Activated CD8-positive, alpha-beta memory T cell treated with anti-CD3 and anti-CD28 coated beads, Interleukin-2, amount 50 U/mL, for 4 hours (primary cell): ENCODE data around the gene THOP1.

Experiments
- DNase-seq: peaks from one replicate; pipeline ENCODE4 v3.0.0-alpha.2; 2020

The THOP1 gene

DNA sequence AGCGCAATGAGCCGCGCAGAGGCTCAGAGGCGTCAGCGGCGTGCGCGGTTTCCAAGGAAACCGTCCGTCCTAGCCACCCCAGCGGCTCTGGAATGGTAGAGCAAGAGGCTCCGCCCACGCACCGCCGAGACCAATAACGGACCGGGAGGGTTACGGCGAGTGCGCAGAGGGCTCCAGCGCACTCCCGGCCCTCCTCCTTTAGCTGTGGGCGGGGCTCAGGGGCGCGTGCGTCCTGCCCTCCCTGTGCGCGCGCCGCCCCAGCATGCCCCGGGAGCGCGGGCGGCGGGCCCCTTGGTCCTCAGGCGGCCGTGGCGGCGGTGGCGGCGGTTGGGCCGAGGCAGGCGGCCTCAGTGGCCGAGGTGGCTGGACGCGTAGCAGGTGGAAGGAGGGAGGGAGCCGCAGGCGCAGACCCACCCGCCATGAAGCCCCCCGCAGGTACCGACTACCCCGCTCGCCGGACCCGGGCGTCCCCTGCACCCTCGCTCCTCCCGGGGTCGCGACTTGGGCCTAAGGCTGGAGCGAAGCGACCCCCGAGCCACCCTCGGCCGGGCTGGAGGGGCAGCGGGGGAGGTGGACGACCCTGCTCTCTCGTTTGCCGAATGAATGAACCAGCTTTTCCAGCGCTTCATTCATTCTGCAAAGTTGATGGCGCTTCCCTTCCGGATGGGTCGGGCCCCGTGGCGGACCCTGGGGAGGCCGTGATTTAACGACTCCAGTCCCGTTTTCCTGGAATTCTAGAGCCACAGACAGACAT lies at the start of gene THOP1:
TSS of gene THOP1 (plus strand) at position 260 of the 754 bp plus-strand sequence. CDS start at position 420, 160 bp downstream.
- DNase-seq: peak; percentile 98

DNA sequence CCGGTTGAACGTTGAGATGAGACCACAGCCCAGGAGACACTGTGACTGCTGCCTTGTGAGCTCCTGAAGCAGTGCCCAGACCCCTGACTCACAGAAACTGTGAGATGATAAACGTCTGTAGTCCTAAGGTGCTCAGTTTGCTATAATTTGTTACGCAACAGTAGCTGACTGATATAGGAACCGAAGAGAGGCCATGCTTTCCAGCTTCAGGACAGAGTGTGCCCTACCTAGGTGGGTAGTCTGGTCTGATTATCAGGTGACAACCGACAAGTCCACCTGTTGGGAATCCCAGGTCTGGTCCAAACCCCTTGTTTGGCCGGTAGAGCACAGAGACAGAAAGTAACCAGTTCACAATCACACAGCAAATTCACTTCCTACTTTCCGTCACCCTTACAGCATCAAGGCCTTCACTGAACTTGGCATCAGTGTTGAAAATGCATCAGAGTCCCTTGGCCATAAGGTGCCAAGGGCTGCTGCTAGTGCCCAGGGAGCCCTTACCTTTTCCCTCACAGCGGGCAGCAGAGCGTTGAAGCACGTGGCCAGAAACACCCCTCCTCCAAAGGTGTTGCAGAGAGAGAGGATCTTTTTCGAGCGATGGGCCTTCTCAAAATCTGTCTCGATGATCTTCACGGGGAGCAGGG lies 48.6 kb upstream of the THOP1 start:
- DNase-seq: no peak

DNA sequence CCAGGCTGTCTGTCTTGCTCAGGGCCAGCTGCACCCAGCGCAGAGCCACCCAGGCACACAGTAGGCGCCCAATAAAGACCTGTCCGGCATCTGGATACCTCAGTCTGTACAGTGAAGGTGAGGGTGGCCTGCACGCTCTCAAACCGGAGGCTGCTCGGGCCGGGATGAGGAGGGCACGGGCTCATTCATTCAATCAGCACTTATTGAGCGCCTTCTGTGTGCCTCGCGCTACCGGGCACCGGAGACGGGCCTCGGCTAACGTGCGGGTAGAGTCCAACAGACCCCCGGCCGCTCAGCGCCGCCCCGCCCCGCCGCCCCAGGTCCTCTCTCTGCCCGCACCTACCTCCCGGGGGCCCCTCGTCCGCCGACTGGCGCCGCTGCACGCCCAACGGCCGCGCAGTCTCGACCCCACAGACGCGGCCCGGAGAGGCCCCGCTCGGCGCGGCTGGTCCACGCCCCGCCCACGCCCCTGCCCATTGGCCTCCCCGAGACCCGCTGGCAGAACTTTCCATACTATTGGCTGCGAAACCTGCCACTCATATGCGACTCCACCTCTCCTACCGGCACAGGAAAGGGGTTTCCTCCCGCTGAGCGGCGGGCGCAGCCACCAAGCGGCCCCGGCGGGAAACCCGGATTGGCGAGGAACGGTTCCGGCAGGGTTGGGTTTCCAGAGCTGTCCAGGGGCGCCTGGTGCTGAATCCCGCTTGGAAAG lies 45.5 kb upstream of the THOP1 start, which contains the start of gene SLC39A3:
TSS of gene SLC39A3 (minus strand) at position 416 of the 712 bp plus-strand sequence. CDS start 2,760 bp downstream, outside the sequence.
- DNase-seq: peak; percentile 99

DNA sequence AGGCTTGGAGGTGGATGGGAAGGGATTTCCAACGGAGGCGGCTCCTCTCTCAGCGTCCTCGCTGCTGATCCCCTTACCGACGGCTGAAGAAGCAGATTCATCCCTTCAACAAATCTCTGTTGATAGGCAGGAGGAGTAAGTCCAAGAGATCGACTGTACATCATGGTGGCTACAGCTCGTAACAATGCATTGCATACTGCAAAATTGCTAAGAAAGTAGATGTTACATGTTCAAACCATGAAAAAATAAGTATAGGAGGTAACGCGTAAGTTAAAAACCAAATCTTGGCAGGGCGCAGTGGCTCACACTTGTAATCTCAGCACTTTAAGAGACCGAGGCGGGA lies 45.0 kb upstream of the THOP1 start:
- no peak for DNase-seq

DNA sequence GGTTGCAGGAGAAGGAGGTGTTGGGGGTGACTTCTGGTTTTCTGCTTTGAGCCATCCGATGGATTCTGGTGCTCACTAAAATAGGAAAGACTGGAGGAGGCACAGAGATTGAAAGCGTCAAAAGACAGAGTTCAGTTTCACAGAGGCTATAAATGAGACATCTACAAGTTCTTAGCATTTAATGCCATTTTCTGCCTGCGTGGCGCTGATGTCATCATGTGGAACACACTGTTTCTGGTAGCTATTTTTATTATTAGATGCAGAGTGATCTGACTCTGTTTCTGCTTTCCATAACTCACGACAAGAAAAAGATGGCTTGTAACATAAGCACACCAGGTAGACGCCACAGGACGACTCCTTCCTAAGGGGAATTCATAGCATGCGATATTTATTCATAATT lies 42.2 kb upstream of the THOP1 start:
- DNase-seq: no peak

DNA sequence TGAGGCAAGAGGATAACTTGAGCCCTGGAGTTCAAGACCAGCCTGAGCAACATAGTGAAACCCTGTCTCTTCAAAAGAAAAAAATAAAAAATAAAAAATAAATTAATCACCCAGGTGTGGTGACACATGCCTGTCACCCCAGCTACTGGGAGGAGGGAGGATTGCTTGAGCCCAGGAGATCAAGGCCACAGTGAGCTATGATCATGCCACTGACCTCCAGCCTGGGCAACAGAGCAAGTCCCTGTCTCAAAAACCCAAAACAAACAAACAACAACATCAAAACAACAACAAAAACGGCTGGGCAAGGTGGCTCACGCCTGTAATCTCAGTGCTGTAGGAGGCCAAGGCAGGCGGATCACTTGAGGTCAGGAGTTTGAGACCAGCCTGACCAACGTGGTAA lies 41.2 kb upstream of the THOP1 start:
- no peak for DNase-seq

DNA sequence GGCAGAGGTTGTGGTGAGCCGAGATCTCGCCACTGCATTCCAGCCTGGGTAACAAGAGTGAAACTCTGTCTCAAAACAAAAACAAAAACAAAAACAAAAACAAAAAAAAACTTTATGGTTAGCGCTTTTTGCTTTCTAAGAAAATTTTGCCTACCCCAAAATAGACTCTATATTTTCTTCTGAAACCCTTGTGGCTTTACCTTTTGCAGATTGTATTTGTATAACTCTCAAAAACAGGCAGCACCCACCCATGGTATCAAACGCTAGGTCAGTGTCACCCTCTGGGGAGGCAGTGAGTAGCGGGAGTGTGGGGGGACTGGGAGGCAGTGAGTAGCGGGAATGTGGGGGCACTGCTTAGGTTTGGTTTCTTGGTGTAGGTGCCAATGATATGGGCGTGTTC lies 38.0 kb upstream of the THOP1 start:
- DNase-seq: no peak

DNA sequence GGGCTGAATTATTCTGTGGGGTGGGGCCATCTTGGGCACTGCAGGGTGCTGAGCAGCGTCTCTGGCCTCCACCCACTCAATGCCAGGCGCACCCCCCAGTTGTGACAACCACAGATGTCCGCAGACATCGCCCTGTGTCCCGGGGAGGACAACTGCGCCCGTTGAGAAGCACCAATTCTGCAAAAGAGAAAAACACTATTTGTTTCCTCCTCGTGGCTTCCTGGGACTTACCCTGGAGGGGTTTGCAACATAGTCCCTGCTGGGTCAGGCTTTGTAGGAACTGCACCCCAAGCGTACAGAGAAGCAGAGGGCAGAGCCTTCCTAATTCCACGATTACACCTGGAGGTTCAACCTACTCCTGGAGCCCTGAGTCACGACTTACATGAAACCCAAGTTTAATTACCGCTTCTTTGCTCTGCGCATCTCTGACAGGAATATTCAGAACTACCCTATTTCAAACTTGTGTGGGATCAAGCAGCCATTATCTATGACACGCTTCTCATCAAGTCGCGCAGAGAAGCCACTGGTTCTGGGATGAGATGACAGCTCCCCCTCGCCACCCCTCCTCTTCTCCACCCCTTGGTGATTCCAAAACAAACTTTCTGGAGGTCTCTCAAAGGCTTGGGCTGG lies 34.4 kb upstream of the THOP1 start:
- DNase-seq: no peak

DNA sequence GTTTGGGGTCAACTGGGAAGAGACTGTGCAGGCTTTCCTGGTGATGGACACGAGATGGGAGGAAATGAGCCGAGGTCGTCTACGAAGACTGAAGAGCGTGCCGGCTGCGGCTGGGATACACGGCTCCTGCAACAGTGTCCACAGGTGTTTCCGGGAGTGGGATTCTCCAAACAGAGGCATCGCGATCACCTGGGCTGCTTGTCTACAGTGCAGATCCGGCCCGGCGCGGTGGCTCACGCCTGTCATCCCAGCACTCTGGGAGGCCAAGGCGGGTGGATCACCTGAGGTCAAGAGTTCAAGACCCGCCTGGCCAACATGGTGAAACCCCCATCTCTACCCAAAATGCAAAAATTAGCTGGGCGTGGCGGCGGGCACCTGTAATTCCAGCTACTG lies 33.9 kb upstream of the THOP1 start:
- DNase-seq: no peak

DNA sequence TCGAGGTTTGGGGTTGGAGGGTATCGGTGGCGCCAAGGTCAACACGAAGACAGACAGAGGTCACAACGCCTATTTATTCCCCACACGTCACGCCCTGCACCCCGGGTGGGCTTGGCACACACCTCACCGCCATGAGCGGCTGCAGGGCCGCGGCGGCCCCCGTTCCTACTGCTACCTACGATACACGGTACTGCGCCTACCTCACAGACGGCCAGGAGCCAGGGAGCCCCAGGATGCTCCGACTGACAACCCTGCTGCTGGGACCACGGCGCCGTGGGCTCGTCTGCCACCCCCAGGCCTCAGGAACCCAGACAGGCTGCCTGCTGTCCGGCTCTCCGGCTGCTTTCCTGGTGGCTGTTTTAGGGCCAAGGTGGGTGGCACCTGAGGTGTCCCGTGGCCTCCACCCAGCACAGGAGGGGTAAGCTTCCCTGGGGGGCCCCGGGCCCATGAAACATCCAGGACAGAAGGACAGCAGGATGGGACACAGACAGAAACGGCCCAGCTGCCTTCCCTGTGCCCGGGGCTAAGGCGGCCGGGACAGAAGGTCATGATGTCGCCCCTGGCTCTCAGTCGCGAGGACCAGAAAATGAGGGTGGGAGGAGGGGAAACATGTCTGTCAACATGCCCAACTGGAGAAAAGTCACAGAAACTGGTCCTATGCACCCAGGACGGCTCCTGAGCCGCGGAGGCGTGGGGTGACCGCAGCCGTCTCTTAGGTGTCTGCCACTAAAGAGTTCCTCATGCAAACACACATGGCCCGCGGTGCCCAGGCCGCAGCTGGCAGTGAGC lies 30.4 kb upstream of the THOP1 start:
- DNase-seq: no peak

DNA sequence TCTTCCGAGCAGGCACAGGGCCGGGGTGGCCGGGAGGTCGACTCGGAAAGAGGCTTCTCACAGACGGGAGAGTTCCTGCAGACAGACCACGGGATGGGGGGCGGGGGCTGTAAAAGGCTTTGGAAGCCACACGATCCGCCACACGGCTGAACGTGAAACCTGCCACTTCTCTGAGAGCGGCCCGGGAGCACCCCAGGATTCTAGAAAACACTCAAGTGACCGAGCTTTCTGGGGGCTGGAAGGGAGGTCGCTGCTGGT lies 29.9 kb upstream of the THOP1 start:
- DNase-seq: no peak

DNA sequence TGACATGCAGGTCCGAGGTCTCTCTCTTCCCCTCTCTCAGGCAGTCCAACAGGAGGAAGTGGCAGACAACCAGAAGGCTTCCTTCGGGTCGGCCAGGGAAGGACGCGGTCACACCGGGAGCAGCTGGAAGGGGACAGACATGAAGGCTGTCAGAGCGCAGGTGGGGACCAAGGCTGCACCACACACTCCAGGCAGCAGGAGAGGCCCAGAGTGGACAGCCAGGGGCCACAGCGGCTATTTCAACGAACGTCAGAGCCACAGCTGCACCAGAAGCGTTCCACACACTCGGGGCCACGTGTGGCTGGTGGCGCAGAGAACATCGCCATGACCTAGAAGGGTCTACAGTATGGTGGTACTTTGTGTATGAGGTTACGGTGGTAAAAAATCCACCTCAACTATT lies 29.5 kb upstream of the THOP1 start:
- DNase-seq: no peak

DNA sequence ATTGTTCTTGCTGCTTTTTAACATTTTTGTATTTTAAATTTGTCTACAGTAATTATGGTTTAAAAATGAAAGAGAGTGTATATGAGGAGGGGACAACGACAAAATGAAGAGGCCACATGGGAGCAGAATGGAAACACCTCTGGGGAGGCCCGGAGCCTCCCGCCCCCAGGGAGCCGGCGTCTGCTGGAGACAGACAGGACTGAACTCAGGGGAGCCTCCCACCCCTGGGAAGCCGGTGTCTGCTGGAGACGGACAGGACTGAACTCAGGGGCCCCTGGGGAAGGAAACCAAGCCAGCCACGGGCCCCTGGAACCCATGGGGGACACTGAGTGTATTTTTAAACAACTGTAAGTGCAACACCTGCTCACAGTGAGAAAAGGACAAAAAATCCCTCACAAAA lies 28.8 kb upstream of the THOP1 start:
- DNase-seq: no peak

DNA sequence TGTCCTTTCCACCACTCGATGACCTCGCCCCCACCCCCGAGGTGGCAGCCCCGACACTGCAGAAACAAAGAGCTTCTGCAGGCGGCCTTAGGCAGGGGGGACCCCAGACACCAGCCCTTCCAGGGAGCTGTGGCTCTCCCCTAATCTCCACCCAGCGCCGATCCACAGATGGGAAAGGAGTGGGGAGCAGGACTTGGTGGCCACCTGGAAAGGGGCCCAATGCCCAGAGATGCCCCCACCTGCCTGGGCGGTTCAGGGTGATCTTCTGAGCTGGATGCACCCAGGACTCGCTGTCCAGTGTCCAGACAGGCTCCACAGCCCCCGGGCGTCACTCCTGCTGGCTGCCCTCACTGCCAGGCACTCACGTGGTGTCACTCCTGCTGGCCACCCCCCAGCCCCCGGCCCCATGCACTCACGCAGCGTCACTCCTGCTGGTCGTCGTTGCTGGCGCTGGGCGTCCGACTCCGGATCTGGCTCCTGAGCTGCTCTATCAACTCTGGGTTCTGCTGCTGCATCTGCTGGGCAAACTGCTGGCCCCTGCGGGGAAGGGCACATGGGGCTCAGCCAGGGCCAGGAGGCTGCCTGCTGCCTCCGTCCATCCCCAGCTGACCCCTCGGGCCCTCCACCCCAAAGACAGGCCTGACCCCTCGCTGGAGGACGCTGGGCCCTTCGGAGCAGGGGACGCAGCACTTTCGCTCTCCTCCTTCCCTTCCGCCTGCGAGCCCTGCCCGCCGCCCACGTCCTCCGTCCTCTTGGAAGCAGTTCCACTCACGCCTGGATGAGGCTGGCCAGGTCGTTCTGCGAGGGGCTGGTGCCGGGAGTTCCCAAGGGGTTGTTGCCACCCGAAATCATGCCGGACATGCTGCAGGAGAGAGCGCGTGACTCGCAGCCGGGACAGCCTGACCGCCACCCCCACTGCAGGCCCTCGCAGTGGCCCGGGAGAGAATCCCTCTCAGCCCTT lies 28.1 kb upstream of the THOP1 start:
- no peak for DNase-seq

DNA sequence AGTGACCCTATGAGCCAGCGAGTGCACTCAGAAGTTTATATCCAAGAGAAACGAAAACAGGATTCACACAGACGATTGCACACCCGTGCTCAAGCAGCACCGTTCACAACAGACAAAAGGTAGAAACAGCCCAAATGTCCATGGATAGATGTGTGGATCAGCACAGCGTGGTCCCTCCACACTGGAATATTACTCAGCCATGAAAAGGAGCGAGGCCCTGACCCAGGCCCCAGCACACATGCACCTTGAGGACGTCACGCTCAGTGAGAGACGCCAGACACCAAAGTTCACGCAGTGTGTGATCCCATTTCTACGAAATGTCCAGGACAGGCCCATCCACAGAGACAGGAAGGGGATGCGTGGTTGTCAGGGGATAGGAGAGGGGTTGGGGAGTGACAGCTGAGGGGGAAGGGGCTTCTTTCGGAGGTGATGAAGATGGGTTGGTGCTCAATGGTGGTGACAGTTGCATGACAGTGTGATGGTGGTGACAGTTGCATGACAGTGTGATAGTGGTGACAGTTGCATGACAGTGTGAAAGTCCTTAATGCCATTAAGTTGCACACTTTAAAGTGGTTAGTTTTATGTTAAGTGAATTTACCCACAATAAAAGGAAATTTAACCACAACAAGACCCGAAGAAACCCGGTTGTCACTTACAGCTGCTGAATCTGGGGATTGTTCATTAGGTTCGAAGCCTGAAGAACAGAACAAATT lies 26.5 kb upstream of the THOP1 start:
- DNase-seq: no peak

DNA sequence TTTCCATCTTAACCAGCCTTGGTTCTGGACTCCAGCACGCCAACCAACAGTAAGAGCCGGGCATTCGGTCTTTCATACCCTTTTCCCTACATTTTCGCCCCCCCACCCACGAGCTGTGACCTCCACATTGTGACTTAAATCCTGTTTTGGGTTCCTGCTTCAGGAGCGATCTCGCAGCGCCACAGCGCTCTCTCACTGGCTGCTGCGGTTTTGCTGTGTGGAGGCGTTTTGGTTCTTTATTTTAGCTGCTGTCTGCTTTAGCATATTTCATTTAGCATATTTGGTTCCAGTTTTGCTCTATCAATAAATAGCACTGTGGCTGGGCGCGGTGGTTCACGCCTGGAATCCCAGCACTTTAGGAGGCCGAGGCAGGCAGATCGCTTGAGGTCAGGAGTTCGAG lies 25.9 kb upstream of the THOP1 start:
- DNase-seq: no peak

DNA sequence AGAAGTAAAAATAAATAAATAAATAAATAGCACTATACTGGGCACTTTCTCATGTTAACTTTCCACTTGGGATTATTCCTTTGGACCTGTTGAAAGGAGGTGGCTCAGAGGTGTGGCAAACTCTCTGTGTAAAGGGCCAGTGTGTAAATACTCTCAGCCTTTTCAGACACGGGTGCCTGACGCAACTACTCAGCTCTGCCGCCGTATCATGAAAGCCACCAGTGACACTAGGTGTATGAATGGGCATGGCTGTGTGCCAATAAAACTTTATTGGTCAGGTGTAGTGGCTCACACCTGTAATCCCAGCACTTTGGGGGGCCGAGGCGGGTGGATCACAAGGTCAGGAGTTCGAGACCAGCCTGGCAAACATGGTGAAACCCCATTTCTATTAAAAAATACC lies 25.3 kb upstream of the THOP1 start:
- no peak for DNase-seq

DNA sequence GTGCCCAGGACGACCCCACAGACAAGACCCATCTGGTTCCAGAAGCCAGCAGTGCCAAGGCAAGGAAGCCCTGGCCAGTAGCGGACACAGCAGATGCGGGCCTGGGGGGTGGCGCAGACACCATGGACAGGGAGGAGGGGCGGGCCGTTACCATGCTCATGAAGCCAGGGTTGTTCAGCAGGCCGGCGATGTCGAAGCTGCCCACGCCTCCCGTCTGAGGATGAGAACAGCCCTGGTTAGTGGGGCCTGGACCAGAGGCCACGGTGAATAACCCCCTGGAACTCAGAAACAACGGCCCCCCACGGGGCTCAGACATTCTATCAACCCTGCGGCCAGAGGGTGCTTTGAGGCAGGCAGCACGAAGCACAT lies 24.0 kb upstream of the THOP1 start:
- no peak for DNase-seq

DNA sequence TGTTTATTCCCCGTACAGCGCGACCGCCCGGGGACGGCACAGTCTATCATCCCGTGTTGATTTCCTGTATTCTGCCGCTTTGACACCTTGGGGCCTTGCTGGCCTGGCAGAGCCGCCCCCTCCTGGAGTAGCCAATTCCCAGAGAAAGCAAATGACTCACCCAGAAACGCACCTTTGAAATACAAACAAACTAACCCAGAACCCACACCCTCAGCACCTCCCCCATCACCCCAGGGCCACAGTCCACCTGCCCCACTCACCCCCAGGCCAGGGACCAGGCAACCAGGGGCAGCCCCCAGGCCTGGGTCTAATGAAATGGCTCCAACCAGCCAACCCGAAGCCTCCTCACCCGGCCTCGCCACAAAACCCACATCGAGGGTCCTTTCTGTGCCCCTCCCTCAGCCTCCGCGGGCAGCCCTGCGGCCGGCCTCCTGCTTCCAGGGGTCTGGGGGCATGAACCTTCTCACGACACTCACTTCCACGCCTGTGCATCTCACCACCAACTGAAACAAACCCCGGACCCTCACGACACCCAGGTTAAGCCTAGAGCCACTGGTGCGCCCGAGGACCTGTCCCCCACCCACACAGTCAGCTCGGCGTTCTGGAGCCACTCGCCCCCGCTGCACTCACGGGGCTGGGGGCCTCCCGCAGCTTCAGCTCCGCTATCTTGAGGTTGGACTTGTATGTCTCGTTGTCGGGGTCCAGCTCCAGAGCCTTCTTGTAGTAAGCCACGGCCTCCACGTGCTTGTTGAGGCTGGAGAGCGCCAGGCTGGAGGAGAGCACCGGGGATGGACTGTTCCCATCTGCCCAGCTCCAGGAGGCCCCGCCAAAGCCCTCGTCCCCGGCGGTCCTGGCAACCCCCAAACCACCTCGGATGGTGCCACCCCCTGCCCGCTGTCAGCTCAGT lies 23.2 kb upstream of the THOP1 start:
- DNase-seq: no peak
